Right lobe of liver (tissue), 6 donors: ENCODE results near the gene NCKAP5. TPM values are rescaled to one million over a fixed set of nuclear protein-coding genes. Genes with fewer than 3 reads are reported as not detected.

Source experiments
- ATAC-seq, 4 donors: fragments of 200-7000 bp; cut with Tn5 transposase; one replicate each; pipeline ENCODE4 v1.9.1; 2020; ENCODE audit warnings: mild to moderate bottlenecking in 4 of 4, moderate library complexity in 4 of 4
- DNase-seq, 3 donors: peaks; one replicate each; pipeline ENCODE4 v3.0.0-alpha.2; 2020
- H3K27ac ChIP-seq, 3 donors: fragments of 200-600 bp; one replicate each; pipeline ENCODE4 v1.8.0; 2022
- H3K27me3 ChIP-seq, 2 donors: fragments of 200-600 bp; one replicate each; pipeline ENCODE4 v1.8.0; 2022
- H3K36me3 ChIP-seq, 4 donors: fragments of 200-600 bp; sonication (generic) in 1 of 4; one replicate each; pipeline versions ENCODE4 v1.5.1 to v1.8.0; 2017 to 2022; ENCODE audit warnings: control low read depth in 1 of 4
- H3K4me1 ChIP-seq, 4 donors: fragments of 200-600 bp; sonication (generic) in 1 of 4; one replicate each; pipeline versions ENCODE4 v1.5.1 to v1.8.0; 2017 to 2022; ENCODE audit warnings: control low read depth in 1 of 4
- H3K4me3 ChIP-seq, 3 donors: fragments of 200-600 bp; one replicate each; pipeline ENCODE4 v1.8.0; 2022
- H3K9me3 ChIP-seq, 4 donors: fragments of 200-600 bp; sonication (generic) in 1 of 4; one replicate each; pipeline versions ENCODE4 v1.5.1 to v1.8.0; 2017 to 2022; ENCODE audit warnings: control low read depth in 1 of 4
- POLR2A ChIP-seq: fragments of 450-650 bp; IDR thresholded peaks from one replicate; pipeline ENCODE4 v1.6.1; 2017; ENCODE audit warnings: antibody characterized with exemption, mild to moderate bottlenecking
- WGBS: methylation state at CpG from one replicate; pipeline ENCODE4 v1.1.6; 2018; ENCODE audit warnings: low coverage, low lambda C conversion rate; ENCODE audit not compliant: insufficient coverage; ENCODE audit errors: missing lambda C conversion rate; 5-methylcytosine and 5-hydroxymethylcytosine counted together
- intact Hi-C, 2 donors: fragments of 100-400 bp; cut with DNase I; formaldehyde crosslinking; loops; one replicate each; pipeline versions ENCODE4 v1.11.2 to v1.14.1; 2022
- total RNA-seq, 6 experiments: library from RNA; depleted of rRNA in 2 of 6; stranded (reverse); fragments of >200 nt in 2 of 6; fragmentation: NEBNext Ultra II Directional in 3 of 6; extraction: Animal tissue kit (Norgen Biotek cat#: 25700) in 3 of 6; gene quantifications; one replicate each; pipeline versions ENCODE4 v1.1.0 to v1.2.4, GENCODE V29; 2016 to 2023
- TF ChIP-seq, protein P1 (sequence below), 4 donors: fragments of 200-600 bp in 3 of 4; fragments of 450-650 bp in 1 of 4; IDR thresholded peaks; one replicate each; pipeline versions ENCODE4 v1.5.1 to v1.8.0; 2016 to 2022; ENCODE audit warnings: antibody characterized with exemption in 4 of 4, mild to moderate bottlenecking in 2 of 4
- donor health status: DM: no; HTN: yes; CAD: no.
- donor health status: DM: no; HTN: no; CAD: no.
- donor health status: DM: no; HTN: no; CAD: no.
- donor health status: DM: no; HTN: yes; CAD: no.
- donor health status: DM: no; HTN: yes; CAD: no.

NCKAP5 gene
- total RNA-seq, 6 experiments from 2014 or later = 3.6 to 11.7 (median 6.9) TPM

DNA sequence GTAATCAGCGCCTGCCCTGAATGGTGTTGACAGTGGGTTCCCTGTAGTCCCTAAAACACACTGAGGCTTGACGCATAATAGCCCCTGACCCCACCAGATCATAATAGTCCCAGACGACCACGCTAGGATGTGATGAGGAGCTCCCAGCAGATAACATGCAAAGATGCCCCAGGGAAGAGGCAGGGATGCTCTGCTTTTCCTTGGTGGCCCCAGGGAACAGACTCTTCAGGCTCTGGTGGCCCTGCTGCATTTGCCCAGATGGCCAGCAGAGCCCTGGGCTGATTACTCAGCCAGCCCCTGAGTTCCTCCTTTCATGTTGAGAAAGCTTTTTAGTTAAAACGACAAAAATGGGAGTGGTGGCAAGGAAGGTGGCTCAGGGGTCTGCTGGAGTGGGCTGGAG is 5.9 kb upstream of the NCKAP5 start:
- ATAC-seq (no peak), DNase-seq (no peak)
- peaks cover 0 to 15% (median 3%) of the 10 kb centered on the region in 4 donors for H3K4me1 ChIP-seq
- intact Hi-C loops = loop anchor here in 1 of 2 donors (10.0 kb wide), 1 partner anchor 201 kb away; no protein-coding TSS in a partner anchor
- TF ChIP-seq POLR2A = no peak
- TF ChIP-seq, protein P1, sequence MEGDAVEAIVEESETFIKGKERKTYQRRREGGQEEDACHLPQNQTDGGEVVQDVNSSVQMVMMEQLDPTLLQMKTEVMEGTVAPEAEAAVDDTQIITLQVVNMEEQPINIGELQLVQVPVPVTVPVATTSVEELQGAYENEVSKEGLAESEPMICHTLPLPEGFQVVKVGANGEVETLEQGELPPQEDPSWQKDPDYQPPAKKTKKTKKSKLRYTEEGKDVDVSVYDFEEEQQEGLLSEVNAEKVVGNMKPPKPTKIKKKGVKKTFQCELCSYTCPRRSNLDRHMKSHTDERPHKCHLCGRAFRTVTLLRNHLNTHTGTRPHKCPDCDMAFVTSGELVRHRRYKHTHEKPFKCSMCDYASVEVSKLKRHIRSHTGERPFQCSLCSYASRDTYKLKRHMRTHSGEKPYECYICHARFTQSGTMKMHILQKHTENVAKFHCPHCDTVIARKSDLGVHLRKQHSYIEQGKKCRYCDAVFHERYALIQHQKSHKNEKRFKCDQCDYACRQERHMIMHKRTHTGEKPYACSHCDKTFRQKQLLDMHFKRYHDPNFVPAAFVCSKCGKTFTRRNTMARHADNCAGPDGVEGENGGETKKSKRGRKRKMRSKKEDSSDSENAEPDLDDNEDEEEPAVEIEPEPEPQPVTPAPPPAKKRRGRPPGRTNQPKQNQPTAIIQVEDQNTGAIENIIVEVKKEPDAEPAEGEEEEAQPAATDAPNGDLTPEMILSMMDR (IDR thresholded peaks at IDR 0.05) = no peak
- H3K27me3 ChIP-seq = no peaks in the 10 kb centered on the region
- H3K9me3 ChIP-seq = no peaks in the 10 kb centered on the region
- H3K4me3 ChIP-seq = no peak overlapping the region
- H3K27ac ChIP-seq = no peak overlapping the region
- WGBS = 72% methylated on average over 5 of the region's 5 CpGs
- no peaks in the 10 kb centered on the region for H3K36me3 ChIP-seq

GRCh38 chr2:133573491-133574162 is 5.4 kb upstream of the NCKAP5 start:
- WGBS = 85% methylated on average over 5 of the region's 6 CpGs
- TF ChIP-seq POLR2A = no peak
- TF ChIP-seq, protein P1 (IDR thresholded peaks at IDR 0.05) = no peak

DNA sequence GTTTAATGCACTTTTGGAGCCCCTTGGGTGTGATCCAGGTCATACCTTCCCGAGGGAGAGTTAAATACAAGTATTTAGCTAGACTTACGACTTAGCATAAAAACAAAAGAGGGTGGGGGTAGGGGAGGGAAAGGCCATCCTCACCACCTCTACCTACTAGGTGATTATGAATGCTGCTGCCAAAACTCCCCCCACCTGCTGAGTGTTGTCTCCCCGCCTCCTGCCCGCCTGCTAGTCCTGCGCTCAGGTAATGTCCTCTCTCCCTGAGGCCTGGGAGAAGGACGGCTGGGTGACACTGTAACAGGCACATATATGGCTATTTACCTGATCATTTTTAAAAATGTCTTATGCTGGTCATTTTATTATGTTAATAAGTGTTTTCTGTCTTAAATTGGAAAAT is 3.0 kb upstream of the NCKAP5 start:
- no peak overlapping the region for H3K27ac ChIP-seq
- intact Hi-C loops = loop anchor here in 1 of 2 donors (10.0 kb wide), 1 partner anchor 204 kb away; no protein-coding TSS in a partner anchor
- DNase-seq (no peak), ATAC-seq (no peak)
- no peak for TF ChIP-seq POLR2A
- TF ChIP-seq, protein P1 (IDR thresholded peaks at IDR 0.05) = no peak
- no peak overlapping the region for H3K4me3 ChIP-seq
- 74% methylated on average over 3 of the region's 6 CpGs for WGBS
- H3K27me3 ChIP-seq = no peaks in the 10 kb centered on the region
- H3K4me1 ChIP-seq = peaks cover 0 to 5% (median 0%) of the 10 kb centered on the region in 4 donors
- H3K9me3 ChIP-seq = no peaks in the 10 kb centered on the region
- no peaks in the 10 kb centered on the region for H3K36me3 ChIP-seq

More at GRCh38 chr2:133573491-133574162, 5.4 kb upstream of the NCKAP5 start:
- ATAC-seq = no peak
- no peaks in the 10 kb centered on the region for H3K9me3 ChIP-seq
- no peak overlapping the region for H3K4me3 ChIP-seq
- no peak for DNase-seq
- H3K27ac ChIP-seq = no peak overlapping the region
- H3K27me3 ChIP-seq = no peaks in the 10 kb centered on the region
- intact Hi-C loops = loop anchor here in 1 of 2 donors (10.0 kb wide), 1 partner anchor 201 kb away; no protein-coding TSS in a partner anchor
- H3K36me3 ChIP-seq = no peaks in the 10 kb centered on the region
- H3K4me1 ChIP-seq = peaks cover 0 to 10% (median 0%) of the 10 kb centered on the region in 4 donors

- no peak overlapping the region for H3K4me3 ChIP-seq
- no peaks in the 10 kb centered on the region for H3K36me3 ChIP-seq
- H3K27ac ChIP-seq = no peak overlapping the region
- DNase-seq (no peak), ATAC-seq (no peak)
- no peak for TF ChIP-seq POLR2A
- TF ChIP-seq, protein P1 (IDR thresholded peaks at IDR 0.05) = no peak
- peaks cover 0 to 7% (median 0%) of the 10 kb centered on the region in 4 donors for H3K4me1 ChIP-seq
- WGBS = 50% methylated on average over 5 of the region's 5 CpGs
- H3K27me3 ChIP-seq = no peaks in the 10 kb centered on the region
- no peaks in the 10 kb centered on the region for H3K9me3 ChIP-seq
- intact Hi-C loops = loop anchor here in 1 of 2 donors (10.0 kb wide), 1 partner anchor 204 kb away; no protein-coding TSS in a partner anchor
Observed at GRCh38 chr2:133570542-133570941, 2.3 kb upstream of the NCKAP5 start.
